ENCODE data around the gene TRIO.

The TRIO gene

DNA sequence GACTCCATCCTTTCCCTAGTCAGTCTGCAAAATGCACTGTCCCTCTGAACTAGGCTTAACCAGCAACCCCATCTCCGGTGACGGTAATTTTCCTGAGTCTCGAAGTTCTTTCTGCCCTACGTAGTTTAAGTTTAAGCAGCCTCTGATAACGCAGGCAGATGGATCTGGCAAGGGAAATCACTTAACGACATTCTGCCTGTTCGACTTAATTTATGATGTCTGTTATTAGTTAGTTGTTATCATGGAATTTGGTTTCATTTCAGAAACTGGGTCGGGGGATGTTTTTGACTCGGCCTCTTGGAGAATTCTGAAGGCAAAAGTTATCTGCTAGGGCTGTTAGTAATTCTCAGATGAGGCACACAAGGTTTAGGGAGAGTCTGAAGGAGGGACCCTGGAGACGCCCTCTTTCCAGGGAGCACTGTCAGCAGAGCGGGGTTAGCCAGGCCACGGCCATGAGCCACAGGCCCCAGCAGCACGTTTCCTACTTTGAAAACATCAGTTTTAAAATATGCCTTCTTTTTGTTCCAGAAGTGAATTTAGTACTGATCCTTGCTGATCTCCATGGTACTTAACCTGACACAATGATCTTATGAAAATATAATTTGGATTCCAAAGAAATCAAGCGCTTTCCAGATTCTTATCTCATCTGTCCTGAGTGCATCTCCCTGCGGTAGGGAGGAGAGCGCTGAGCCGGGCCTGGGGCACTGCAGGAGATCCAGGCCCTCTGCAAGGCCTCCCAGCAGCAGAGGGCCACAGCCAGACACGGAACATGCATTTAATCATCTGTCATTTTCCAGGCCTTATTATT, 267.5 kb downstream of the TRIO start (continued):
- TF ChIP-seq, protein P1, sequence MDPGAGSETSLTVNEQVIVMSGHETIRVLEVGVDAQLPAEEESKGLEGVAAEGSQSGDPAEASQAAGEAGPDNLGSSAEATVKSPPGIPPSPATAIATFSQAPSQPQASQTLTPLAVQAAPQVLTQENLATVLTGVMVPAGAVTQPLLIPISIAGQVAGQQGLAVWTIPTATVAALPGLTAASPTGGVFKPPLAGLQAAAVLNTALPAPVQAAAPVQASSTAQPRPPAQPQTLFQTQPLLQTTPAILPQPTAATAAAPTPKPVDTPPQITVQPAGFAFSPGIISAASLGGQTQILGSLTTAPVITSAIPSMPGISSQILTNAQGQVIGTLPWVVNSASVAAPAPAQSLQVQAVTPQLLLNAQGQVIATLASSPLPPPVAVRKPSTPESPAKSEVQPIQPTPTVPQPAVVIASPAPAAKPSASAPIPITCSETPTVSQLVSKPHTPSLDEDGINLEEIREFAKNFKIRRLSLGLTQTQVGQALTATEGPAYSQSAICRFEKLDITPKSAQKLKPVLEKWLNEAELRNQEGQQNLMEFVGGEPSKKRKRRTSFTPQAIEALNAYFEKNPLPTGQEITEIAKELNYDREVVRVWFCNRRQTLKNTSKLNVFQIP (CRISPR knock-in tag; IDR thresholded peaks at IDR 0.05; ENCODE audit: borderline replicate concordance, low read depth): no peak

DNA sequence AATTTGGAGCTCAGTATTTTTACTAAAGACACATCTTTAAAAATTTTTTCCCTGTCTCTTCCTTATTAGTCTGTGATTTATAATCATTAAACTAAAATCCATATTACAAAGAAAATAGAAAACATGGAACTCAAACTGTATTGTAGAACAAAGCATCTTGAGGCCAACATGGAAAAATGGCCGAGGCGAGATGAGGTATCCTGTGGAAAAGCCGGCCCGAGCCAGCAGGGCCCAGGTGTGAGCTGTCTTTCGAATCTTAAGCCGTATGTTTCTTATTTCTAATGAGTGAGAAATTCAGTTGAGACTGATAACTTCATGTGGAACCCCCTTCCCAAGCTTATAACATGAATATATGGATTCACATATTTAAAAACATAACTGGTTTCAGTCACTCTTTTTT, 268.1 kb downstream of the TRIO start:
- no peak for ATAC-seq
- TF ChIP-seq, protein P2, sequence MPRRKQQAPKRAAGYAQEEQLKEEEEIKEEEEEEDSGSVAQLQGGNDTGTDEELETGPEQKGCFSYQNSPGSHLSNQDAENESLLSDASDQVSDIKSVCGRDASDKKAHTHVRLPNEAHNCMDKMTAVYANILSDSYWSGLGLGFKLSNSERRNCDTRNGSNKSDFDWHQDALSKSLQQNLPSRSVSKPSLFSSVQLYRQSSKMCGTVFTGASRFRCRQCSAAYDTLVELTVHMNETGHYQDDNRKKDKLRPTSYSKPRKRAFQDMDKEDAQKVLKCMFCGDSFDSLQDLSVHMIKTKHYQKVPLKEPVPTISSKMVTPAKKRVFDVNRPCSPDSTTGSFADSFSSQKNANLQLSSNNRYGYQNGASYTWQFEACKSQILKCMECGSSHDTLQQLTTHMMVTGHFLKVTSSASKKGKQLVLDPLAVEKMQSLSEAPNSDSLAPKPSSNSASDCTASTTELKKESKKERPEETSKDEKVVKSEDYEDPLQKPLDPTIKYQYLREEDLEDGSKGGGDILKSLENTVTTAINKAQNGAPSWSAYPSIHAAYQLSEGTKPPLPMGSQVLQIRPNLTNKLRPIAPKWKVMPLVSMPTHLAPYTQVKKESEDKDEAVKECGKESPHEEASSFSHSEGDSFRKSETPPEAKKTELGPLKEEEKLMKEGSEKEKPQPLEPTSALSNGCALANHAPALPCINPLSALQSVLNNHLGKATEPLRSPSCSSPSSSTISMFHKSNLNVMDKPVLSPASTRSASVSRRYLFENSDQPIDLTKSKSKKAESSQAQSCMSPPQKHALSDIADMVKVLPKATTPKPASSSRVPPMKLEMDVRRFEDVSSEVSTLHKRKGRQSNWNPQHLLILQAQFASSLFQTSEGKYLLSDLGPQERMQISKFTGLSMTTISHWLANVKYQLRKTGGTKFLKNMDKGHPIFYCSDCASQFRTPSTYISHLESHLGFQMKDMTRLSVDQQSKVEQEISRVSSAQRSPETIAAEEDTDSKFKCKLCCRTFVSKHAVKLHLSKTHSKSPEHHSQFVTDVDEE (CRISPR knock-in tag; IDR thresholded peaks at IDR 0.05): no peak
- no peak for TF ChIP-seq SNAI2 (CRISPR knock-in tag; IDR thresholded peaks at IDR 0.05)
- no peak for TF ChIP-seq ESRRG (CRISPR knock-in tag; IDR thresholded peaks at IDR 0.05)
- TF ChIP-seq ZFP3 (CRISPR knock-in tag; IDR thresholded peaks at IDR 0.05): no peak
- TF ChIP-seq ZNF8 (CRISPR knock-in tag; IDR thresholded peaks at IDR 0.05): no peak
- TF ChIP-seq CSDC2 (CRISPR knock-in tag; IDR thresholded peaks at IDR 0.05): no peak
- TF ChIP-seq PPARA (CRISPR knock-in tag; IDR thresholded peaks at IDR 0.05; ENCODE audit: borderline replicate concordance): no peak
- no peak for TF ChIP-seq ARNTL (CRISPR knock-in tag; IDR thresholded peaks at IDR 0.05; ENCODE audit: borderline replicate concordance, low read depth)
- no peak for TF ChIP-seq RARB (CRISPR knock-in tag; IDR thresholded peaks at IDR 0.05)
- TF ChIP-seq, protein P3, sequence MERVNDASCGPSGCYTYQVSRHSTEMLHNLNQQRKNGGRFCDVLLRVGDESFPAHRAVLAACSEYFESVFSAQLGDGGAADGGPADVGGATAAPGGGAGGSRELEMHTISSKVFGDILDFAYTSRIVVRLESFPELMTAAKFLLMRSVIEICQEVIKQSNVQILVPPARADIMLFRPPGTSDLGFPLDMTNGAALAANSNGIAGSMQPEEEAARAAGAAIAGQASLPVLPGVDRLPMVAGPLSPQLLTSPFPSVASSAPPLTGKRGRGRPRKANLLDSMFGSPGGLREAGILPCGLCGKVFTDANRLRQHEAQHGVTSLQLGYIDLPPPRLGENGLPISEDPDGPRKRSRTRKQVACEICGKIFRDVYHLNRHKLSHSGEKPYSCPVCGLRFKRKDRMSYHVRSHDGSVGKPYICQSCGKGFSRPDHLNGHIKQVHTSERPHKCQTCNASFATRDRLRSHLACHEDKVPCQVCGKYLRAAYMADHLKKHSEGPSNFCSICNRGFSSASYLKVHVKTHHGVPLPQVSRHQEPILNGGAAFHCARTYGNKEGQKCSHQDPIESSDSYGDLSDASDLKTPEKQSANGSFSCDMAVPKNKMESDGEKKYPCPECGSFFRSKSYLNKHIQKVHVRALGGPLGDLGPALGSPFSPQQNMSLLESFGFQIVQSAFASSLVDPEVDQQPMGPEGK (CRISPR knock-in tag; IDR thresholded peaks at IDR 0.05; ENCODE audit: borderline replicate concordance): no peak
- TF ChIP-seq, protein P4, sequence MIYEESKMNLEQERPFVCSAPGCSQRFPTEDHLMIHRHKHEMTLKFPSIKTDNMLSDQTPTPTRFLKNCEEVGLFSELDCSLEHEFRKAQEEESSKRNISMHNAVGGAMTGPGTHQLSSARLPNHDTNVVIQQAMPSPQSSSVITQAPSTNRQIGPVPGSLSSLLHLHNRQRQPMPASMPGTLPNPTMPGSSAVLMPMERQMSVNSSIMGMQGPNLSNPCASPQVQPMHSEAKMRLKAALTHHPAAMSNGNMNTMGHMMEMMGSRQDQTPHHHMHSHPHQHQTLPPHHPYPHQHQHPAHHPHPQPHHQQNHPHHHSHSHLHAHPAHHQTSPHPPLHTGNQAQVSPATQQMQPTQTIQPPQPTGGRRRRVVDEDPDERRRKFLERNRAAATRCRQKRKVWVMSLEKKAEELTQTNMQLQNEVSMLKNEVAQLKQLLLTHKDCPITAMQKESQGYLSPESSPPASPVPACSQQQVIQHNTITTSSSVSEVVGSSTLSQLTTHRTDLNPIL (CRISPR knock-in tag; IDR thresholded peaks at IDR 0.05; ENCODE audit: low read depth): no peak
- no peak for TF ChIP-seq ISL1 (CRISPR knock-in tag; IDR thresholded peaks at IDR 0.05)
- no peak for TF ChIP-seq TOX (CRISPR knock-in tag; IDR thresholded peaks at IDR 0.05; ENCODE audit: borderline replicate concordance)
- no peak for TF ChIP-seq ZFP30 (CRISPR knock-in tag; IDR thresholded peaks at IDR 0.05)

DNA sequence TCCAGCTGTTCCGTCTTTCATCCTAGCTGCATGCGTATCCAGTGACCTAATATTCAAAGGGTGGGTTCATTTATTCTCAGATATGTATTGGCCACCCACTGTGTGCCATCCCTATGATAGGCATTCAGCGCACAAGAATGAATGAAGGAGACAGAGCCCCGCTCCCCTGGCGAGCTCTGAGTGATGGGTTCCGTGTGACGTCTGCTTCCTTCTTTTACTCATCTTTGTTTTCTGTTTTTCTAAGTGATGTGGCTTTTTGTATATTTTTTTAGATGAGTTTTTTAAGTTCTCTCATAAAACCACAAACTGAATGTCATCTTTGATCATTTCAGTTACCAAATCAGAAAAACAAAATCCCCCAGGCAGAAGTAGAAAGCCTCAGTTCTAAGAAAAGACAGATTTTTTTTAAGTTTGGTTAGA, 270.2 kb downstream of the TRIO start:
- no peak for ATAC-seq
- TF ChIP-seq, protein P3 (CRISPR knock-in tag; IDR thresholded peaks at IDR 0.05; ENCODE audit: borderline replicate concordance): no peak
- TF ChIP-seq ZNF565 (CRISPR knock-in tag; conservative IDR thresholded peaks at IDR 0.05; ENCODE audit: low read depth) (no peak), PPARA (CRISPR knock-in tag; IDR thresholded peaks at IDR 0.05; ENCODE audit: borderline replicate concordance) (no peak), TOX (CRISPR knock-in tag; IDR thresholded peaks at IDR 0.05; ENCODE audit: borderline replicate concordance) (no peak), OSR1 (CRISPR knock-in tag; IDR thresholded peaks at IDR 0.05) (no peak), ZFP30 (CRISPR knock-in tag; IDR thresholded peaks at IDR 0.05) (no peak), SNAI2 (CRISPR knock-in tag; IDR thresholded peaks at IDR 0.05) (no peak), RARB (CRISPR knock-in tag; IDR thresholded peaks at IDR 0.05) (no peak)
- TF ChIP-seq, protein P1 (CRISPR knock-in tag; IDR thresholded peaks at IDR 0.05; ENCODE audit: borderline replicate concordance, low read depth): no peak
